Endothelial cell of umbilical vein (primary cell): Measurements from ENCODE around the gene TTLL7. TPM values are rescaled to one million over a fixed set of nuclear protein-coding genes. Genes with fewer than 3 reads are reported as not detected.

ENCODE experiments used
- BruUV-seq: library from RNA; stranded (reverse); fragments of 400-500 nt; replicated peaks from 2 replicates; lab custom pipeline; 2021; lab: Mats Ljungman, UMichigan
- CTCF ChIA-PET: fragments of 300-600, 350-600 bp; sonication (Branson Sonifier 250); formaldehyde crosslinking; loops from one replicate; lab custom pipeline; 2021; ENCODE audit warnings: antibody characterized with exemption, inconsistent platforms; lab: Charles Lee
- POLR2A ChIA-PET: fragments of 300-600, 350-600 bp; sonication (Branson Sonifier 250); formaldehyde crosslinking; loops from one replicate; lab custom pipeline; 2021; ENCODE audit warnings: antibody characterized with exemption, inconsistent platforms; lab: Charles Lee
- DNase-seq: peaks from one replicate; pipeline ENCODE4 v3.0.0-alpha.2; 2011; ENCODE audit warnings: low read depth, low spot score
- FAIRE-seq: peaks from 2 replicates; lab custom pipeline; 2011; peaks lifted over from hg19 to GRCh38; lab: Jason Lieb, UNC
- H2AFZ ChIP-seq: 2 replicates; pipeline ENCODE4 v1.6.0; 2012; ENCODE audit warnings: low read depth, low read length, control low read depth, inconsistent platforms
- H3K27ac ChIP-seq: 2 replicates; pipeline ENCODE4 v1.5.1; 2011; ENCODE audit warnings: low read depth, mild to moderate bottlenecking, control low read depth, low read length, moderate library complexity; ENCODE audit not compliant: insufficient read depth
- H3K27me3 ChIP-seq, 2 experiments: 2 replicates each; pipeline versions ENCODE4 v1.6.0 to v1.6.1; 2011; ENCODE audit warnings: low read length in 2 of 2, mixed read lengths in 1 of 2; ENCODE audit not compliant: control insufficient read depth in 2 of 2, insufficient read depth in 2 of 2
- H3K36me3 ChIP-seq, 2 experiments: 2 replicates in 1 of 2; 3 replicates in 1 of 2; pipeline ENCODE4 v1.5.1; 2011; ENCODE audit warnings: low read length in 2 of 2, mild to moderate bottlenecking in 1 of 2, moderate library complexity in 1 of 2; ENCODE audit not compliant: control insufficient read depth in 2 of 2, insufficient read depth in 2 of 2; ENCODE audit errors: extremely low read depth in 1 of 2
- H3K4me1 ChIP-seq: 3 replicates; pipeline ENCODE4 v1.5.1; 2011; ENCODE audit warnings: mild to moderate bottlenecking, low read length; ENCODE audit not compliant: control insufficient read depth, insufficient read depth; ENCODE audit errors: extremely low read depth
- H3K4me2 ChIP-seq: 2 replicates; pipeline ENCODE4 v1.6.1; 2011; ENCODE audit warnings: low read length, control low read depth, mixed read lengths; ENCODE audit not compliant: insufficient read depth
- H3K4me3 ChIP-seq, 3 experiments: fragments of 200-600 bp in 1 of 3; sonication (generic), shearing (Covaris generic) in 1 of 3; replicated peaks in 1 of 3; 2 replicates each; pipeline ENCODE4 v1.5.1; 2011 to 2016; ENCODE audit warnings: control low read depth in 3 of 3, low read length in 3 of 3, mild to moderate bottlenecking in 2 of 3, inconsistent platforms in 1 of 3, low read depth in 1 of 3, moderate library complexity in 1 of 3; ENCODE audit not compliant: insufficient read depth in 1 of 3
- H3K79me2 ChIP-seq: 2 replicates; pipeline ENCODE4 v1.6.0; 2012; ENCODE audit warnings: low read length, inconsistent platforms; ENCODE audit not compliant: control insufficient read depth, insufficient read depth
- H3K9ac ChIP-seq: replicated peaks from 2 replicates; pipeline ENCODE3; 2011; ENCODE audit warnings: low read length, control low read depth; ENCODE audit not compliant: insufficient read depth; ENCODE audit errors: extremely low read depth
- H3K9me1 ChIP-seq: replicated peaks from 3 replicates; pipeline ENCODE4 v1.6.0; 2011; ENCODE audit warnings: mild to moderate bottlenecking, low read length; ENCODE audit not compliant: control insufficient read depth, insufficient read depth; ENCODE audit errors: extremely low read depth
- H3K9me3 ChIP-seq: replicated peaks from 2 replicates; pipeline ENCODE4 v1.5.1; 2012; ENCODE audit warnings: low read length, inconsistent platforms; ENCODE audit not compliant: control insufficient read depth, insufficient read depth
- H4K20me1 ChIP-seq: replicated peaks from 2 replicates; pipeline ENCODE3; 2011; ENCODE audit warnings: mild to moderate bottlenecking, low read length; ENCODE audit not compliant: control insufficient read depth, insufficient read depth; ENCODE audit errors: extremely low read depth
- CTCF ChIP-seq, 2 donors: IDR thresholded peaks; 1 replicate in 1 of 2; 2 replicates in 1 of 2; pipeline ENCODE4 v1.5.1; 2011; ENCODE audit warnings: low read length in 2 of 2, mild to moderate bottlenecking in 2 of 2, moderate library complexity in 2 of 2, control low read depth in 1 of 2, inconsistent platforms in 1 of 2, low read depth in 1 of 2; ENCODE audit not compliant: insufficient read depth in 1 of 2; ENCODE audit errors: extremely low read depth in 1 of 2
- EZH2 ChIP-seq: IDR thresholded peaks from 2 replicates; pipeline ENCODE4 v1.6.1; 2012; ENCODE audit warnings: borderline replicate concordance, low read depth, mild to moderate bottlenecking, moderate library complexity, low read length, inconsistent platforms; ENCODE audit not compliant: severe bottlenecking
- dilution Hi-C: fragments of 300-500 bp; cut with MboI; formaldehyde crosslinking; loops from one replicate; pipeline ENCODE4 v1.15.0; 2019; ENCODE audit warnings: low sequenced_read_pairs; ENCODE audit not compliant: extremely low pct_ligation_motif_present
- intact Hi-C: fragments of 100-400 bp; cut with micrococcal nuclease; formaldehyde crosslinking; loops from one replicate; pipeline ENCODE4 v1.10.0; 2022
- polyA plus RNA-seq, 4 experiments: library from polyadenylated mRNA; depleted of rRNA in 3 of 4; stranded (reverse) in 3 of 4; unstranded in 1 of 4; fragments of >200 nt; gene quantifications; 2 replicates each; pipeline versions ENCODE4 v1.2.1 to v1.2.3, GENCODE V29; 2011 to 2012; ENCODE audit warnings: missing spikeins in 1 of 4
- total RNA-seq: library from RNA; stranded (reverse); gene quantifications from 2 replicates; pipeline ENCODE4 v1.2.3, GENCODE V29; 2021

Gene TTLL7
- total and polyA plus RNA-seq, 2 donors (not counting 3 experiments of a cell fraction or from before 2014, with no cell fraction given), result 2.1 to 11.7 TPM

- Histone ChIP-seq H3K4me3 (no peak overlapping the region), H3K9me3 (no peaks in the 10 kb centered on the region), H3K27me3 (peaks cover 5% of the 10 kb centered on the region in 2 experiments), H3K4me2 (no peak overlapping the region), H3K27ac (no peak overlapping the region), H3K9ac (no peak overlapping the region), H3K9me1 (no peaks in the 10 kb centered on the region), H3K79me2 (no peaks in the 10 kb centered on the region), H2AFZ (no peak overlapping the region), H3K36me3 (no peaks in the 10 kb centered on the region), H4K20me1 (no peaks in the 10 kb centered on the region), H3K4me1 (no peaks in the 10 kb centered on the region)
- FAIRE-seq, result no peak
- CTCF ChIA-PET, result no interaction called here
- dilution Hi-C loops, result no loop called here
- POLR2A ChIA-PET, result no interaction called here
- no TSS peak for BruUV-seq
- DNase-seq, result no peak
- no peak for TF ChIP-seq EZH2
- intact Hi-C loops, result no loop called here
Measured at GRCh38 chr1:84037758-84038611, 39.1 kb upstream of the TTLL7 start.

GRCh38 chr1:84031802-84032327 is 32.9 kb upstream of the TTLL7 start:
- Histone ChIP-seq H4K20me1 (no peaks in the 10 kb centered on the region), H3K4me3 (no peak overlapping the region), H3K9me1 (no peaks in the 10 kb centered on the region), H3K79me2 (no peaks in the 10 kb centered on the region), H3K27ac (no peak overlapping the region), H3K9me3 (no peaks in the 10 kb centered on the region), H2AFZ (no peak overlapping the region), H3K9ac (no peak overlapping the region), H3K4me1 (no peaks in the 10 kb centered on the region), H3K36me3 (no peaks in the 10 kb centered on the region), H3K4me2 (no peak overlapping the region), H3K27me3 (peaks cover 2 to 4% of the 10 kb centered on the region in 2 experiments)
- intact Hi-C loops (no loop called here), dilution Hi-C loops (no loop called here)
- DNase-seq (no peak), FAIRE-seq (no peak)
- ChIA-PET CTCF (interaction anchor here (0.7 kb wide), 1 partner anchor 12 kb away, joined by 3 read pairs; no protein-coding TSS in a partner anchor), POLR2A (no interaction called here)
- no peak for TF ChIP-seq CTCF (IDR thresholded peaks at IDR 0.05; ENCODE audit: extremely low read depth in 1 of 2, insufficient read depth in 1 of 2, low read depth in 1 of 2, low read length in 2 of 2)
- TF ChIP-seq EZH2, result no peak
- no TSS peak for BruUV-seq
